Panc1 (cell line): ENCODE results near the gene NCAM1. TPM values are rescaled to one million over a fixed set of nuclear protein-coding genes. Genes with fewer than 3 reads are reported as not detected.

Experiments used
- ATAC-seq: fragments of 200-7000 bp; cut with Tn5 transposase; 2 replicates; pipeline ENCODE4 v1.9.1; 2020; ENCODE audit warnings: mild to moderate bottlenecking, moderate library complexity
- BruUV-seq: library from RNA; stranded (reverse); fragments of 400-500 nt; replicated peaks from 2 replicates; lab custom pipeline; 2021; lab: Mats Ljungman, UMichigan
- CTCF ChIA-PET: fragments of 300-600 bp; sonication (Branson Sonifier 250); formaldehyde crosslinking; loops from one replicate; lab custom pipeline; 2022; ENCODE audit warnings: antibody characterized with exemption; lab: Charles Lee
- POLR2A ChIA-PET: fragments of 300-600 bp; sonication (Branson Sonifier 250); formaldehyde crosslinking; loops from one replicate; lab custom pipeline; 2022; ENCODE audit warnings: antibody characterized with exemption; lab: Charles Lee
- DNase-seq: peaks from one replicate; pipeline ENCODE4 v3.0.0-alpha.2; 2010; ENCODE audit warnings: low read depth, low spot score
- H3K27ac ChIP-seq: 2 replicates; pipeline ENCODE4 v1.5.1; 2011; ENCODE audit warnings: mild to moderate bottlenecking, low read length, inconsistent platforms
- H3K27me3 ChIP-seq: fragments of 200-500 bp; sonication (Bioruptor generic); 2 replicates; pipeline ENCODE4 v1.6.0; 2014; ENCODE audit warnings: low read length, inconsistent platforms; ENCODE audit not compliant: control insufficient read depth, insufficient read depth
- H3K36me3 ChIP-seq: fragments of 200-500 bp; sonication (Bioruptor generic); 2 replicates; pipeline ENCODE4 v1.5.1; 2014; ENCODE audit warnings: inconsistent platforms, mild to moderate bottlenecking, low read length, moderate library complexity; ENCODE audit not compliant: control insufficient read depth, insufficient read depth
- H3K4me1 ChIP-seq: 2 replicates; pipeline ENCODE4 v1.5.1; 2011; ENCODE audit warnings: inconsistent platforms, mild to moderate bottlenecking, low read length, moderate library complexity; ENCODE audit not compliant: control insufficient read depth, insufficient read depth
- H3K4me3 ChIP-seq, 2 experiments: 2 replicates each; pipeline ENCODE4 v1.5.1; 2011 to 2012; ENCODE audit warnings: low read depth in 2 of 2, low read length in 2 of 2, mild to moderate bottlenecking in 2 of 2, inconsistent platforms in 1 of 2, moderate library complexity in 1 of 2
- H3K9me3 ChIP-seq: fragments of 200-500 bp; sonication (Bioruptor generic); 2 replicates; pipeline ENCODE4 v1.5.1; 2014; ENCODE audit warnings: low read depth, mild to moderate bottlenecking, inconsistent platforms, low read length, moderate library complexity; ENCODE audit not compliant: control insufficient read depth, insufficient read depth
- POLR2AphosphoS5 ChIP-seq: IDR thresholded peaks from 2 replicates; pipeline ENCODE4 v1.6.1; 2012; ENCODE audit warnings: mild to moderate bottlenecking, low read depth, low read length, moderate library complexity
- SIN3A ChIP-seq: IDR thresholded peaks from 2 replicates; pipeline ENCODE4 v1.6.1; 2012; ENCODE audit warnings: low read depth, mild to moderate bottlenecking, low read length, moderate library complexity, borderline replicate concordance; ENCODE audit not compliant: insufficient read depth
- TCF7L2 ChIP-seq: IDR thresholded peaks from 2 replicates; pipeline ENCODE4 v1.6.1; 2011; ENCODE audit warnings: mild to moderate bottlenecking, low read depth, low read length, inconsistent platforms
- in situ Hi-C: cut with HindIII; loops from 2 replicates; pipeline ENCODE4 v1.10.0; 2016; ENCODE audit warnings: low sequenced_read_pairs, low pct_unique_long_range_greater_than_20kb
- intact Hi-C: fragments of 100-400 bp; cut with micrococcal nuclease; formaldehyde crosslinking; loops from one replicate; pipeline ENCODE4 v1.10.0; 2022; ENCODE audit not compliant: unreplicated experiment
- total RNA-seq: library from RNA; stranded (reverse); gene quantifications from one replicate; pipeline ENCODE4 v1.2.1, GENCODE V29; 2021; ENCODE audit not compliant: unreplicated experiment
- TF ChIP-seq, protein P1 (sequence below), 2 experiments: IDR thresholded peaks; 2 replicates each; pipeline ENCODE4 v1.6.1; 2011 to 2012; ENCODE audit warnings: low read depth in 2 of 2, control low read depth in 1 of 2, low read length in 1 of 2, mild to moderate bottlenecking in 1 of 2, moderate library complexity in 1 of 2; ENCODE audit not compliant: insufficient read depth in 1 of 2
- TF ChIP-seq, protein P2 (sequence below): fragments of 450-650 bp; IDR thresholded peaks from 2 replicates; pipeline ENCODE4 v1.5.1; 2017; ENCODE audit warnings: mild to moderate bottlenecking

NCAM1 gene
- total RNA-seq, 1 experiment from 2014 or later = 0.18 TPM

DNA sequence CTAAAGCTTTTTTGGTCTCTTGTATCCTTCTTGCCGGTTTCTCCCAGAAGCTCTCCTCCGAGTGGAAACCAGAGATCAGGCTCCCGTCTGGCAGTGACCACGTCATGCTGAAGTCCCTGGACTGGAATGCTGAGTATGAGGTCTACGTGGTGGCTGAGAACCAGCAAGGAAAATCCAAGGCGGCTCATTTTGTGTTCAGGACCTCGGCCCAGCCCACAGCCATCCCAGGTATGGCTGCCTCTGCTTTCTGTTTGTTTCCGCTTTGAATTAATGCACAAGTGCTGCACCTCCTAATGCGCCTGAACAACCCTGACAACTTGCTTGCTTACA is 298.8 kb downstream of the NCAM1 start:
- intact Hi-C loops (no loop called here), in situ Hi-C loops (no loop called here)
- Histone ChIP-seq H3K27me3 (peaks cover 1% of the 10 kb centered on the region; the same call in 1 of the 2 replicates), H3K4me3 (no peak overlapping the region), H3K9me3 (no peaks in the 10 kb centered on the region), H3K27ac (no peak overlapping the region), H3K4me1 (no peaks in the 10 kb centered on the region), H3K36me3 (no peaks in the 10 kb centered on the region)
- TF ChIP-seq, protein P1, sequence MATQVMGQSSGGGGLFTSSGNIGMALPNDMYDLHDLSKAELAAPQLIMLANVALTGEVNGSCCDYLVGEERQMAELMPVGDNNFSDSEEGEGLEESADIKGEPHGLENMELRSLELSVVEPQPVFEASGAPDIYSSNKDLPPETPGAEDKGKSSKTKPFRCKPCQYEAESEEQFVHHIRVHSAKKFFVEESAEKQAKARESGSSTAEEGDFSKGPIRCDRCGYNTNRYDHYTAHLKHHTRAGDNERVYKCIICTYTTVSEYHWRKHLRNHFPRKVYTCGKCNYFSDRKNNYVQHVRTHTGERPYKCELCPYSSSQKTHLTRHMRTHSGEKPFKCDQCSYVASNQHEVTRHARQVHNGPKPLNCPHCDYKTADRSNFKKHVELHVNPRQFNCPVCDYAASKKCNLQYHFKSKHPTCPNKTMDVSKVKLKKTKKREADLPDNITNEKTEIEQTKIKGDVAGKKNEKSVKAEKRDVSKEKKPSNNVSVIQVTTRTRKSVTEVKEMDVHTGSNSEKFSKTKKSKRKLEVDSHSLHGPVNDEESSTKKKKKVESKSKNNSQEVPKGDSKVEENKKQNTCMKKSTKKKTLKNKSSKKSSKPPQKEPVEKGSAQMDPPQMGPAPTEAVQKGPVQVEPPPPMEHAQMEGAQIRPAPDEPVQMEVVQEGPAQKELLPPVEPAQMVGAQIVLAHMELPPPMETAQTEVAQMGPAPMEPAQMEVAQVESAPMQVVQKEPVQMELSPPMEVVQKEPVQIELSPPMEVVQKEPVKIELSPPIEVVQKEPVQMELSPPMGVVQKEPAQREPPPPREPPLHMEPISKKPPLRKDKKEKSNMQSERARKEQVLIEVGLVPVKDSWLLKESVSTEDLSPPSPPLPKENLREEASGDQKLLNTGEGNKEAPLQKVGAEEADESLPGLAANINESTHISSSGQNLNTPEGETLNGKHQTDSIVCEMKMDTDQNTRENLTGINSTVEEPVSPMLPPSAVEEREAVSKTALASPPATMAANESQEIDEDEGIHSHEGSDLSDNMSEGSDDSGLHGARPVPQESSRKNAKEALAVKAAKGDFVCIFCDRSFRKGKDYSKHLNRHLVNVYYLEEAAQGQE (IDR thresholded peaks at IDR 0.05; ENCODE audit: insufficient read depth in 1 of 2, low read depth in 2 of 2, low read length in 1 of 2) = no peak
- TF ChIP-seq, protein P2, sequence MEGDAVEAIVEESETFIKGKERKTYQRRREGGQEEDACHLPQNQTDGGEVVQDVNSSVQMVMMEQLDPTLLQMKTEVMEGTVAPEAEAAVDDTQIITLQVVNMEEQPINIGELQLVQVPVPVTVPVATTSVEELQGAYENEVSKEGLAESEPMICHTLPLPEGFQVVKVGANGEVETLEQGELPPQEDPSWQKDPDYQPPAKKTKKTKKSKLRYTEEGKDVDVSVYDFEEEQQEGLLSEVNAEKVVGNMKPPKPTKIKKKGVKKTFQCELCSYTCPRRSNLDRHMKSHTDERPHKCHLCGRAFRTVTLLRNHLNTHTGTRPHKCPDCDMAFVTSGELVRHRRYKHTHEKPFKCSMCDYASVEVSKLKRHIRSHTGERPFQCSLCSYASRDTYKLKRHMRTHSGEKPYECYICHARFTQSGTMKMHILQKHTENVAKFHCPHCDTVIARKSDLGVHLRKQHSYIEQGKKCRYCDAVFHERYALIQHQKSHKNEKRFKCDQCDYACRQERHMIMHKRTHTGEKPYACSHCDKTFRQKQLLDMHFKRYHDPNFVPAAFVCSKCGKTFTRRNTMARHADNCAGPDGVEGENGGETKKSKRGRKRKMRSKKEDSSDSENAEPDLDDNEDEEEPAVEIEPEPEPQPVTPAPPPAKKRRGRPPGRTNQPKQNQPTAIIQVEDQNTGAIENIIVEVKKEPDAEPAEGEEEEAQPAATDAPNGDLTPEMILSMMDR = no peak
- TF ChIP-seq POLR2AphosphoS5 (no peak), SIN3A (no peak), TCF7L2 (no peak)
- no TSS peak for BruUV-seq
- DNase-seq (no peak), ATAC-seq (no peak)
- CTCF ChIA-PET = no interaction called here
- POLR2A ChIA-PET = no interaction called here

DNA sequence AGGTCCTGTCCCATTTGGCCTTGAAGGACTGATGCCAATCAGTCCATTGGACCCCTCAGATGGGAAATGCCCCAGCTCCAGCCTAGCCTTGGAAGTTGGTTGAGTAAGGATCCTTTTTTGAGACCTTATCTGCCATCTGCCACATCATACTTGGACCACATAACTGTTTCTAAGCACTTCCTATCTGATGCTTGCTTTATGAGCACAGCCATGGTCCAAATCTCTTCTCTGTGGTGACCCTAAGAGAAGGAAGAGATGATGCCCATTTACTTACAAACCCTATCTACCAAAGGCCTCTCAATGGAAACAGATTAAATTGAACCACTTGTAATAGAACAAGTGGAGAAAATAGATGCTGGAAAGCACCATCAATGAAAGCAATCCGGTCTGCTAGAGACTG is 299.3 kb downstream of the NCAM1 start:
- in situ Hi-C loops = no loop called here
- ATAC-seq (no peak), DNase-seq (no peak)
- intact Hi-C loops = no loop called here
- Histone ChIP-seq H3K27me3 (no peaks in the 10 kb centered on the region), H3K27ac (no peak overlapping the region), H3K36me3 (no peaks in the 10 kb centered on the region), H3K9me3 (no peaks in the 10 kb centered on the region), H3K4me1 (no peaks in the 10 kb centered on the region), H3K4me3 (no peak overlapping the region)
- no TSS peak for BruUV-seq
- TF ChIP-seq POLR2AphosphoS5 (no peak), TCF7L2 (no peak), SIN3A (no peak)
- TF ChIP-seq, protein P2 = no peak
- TF ChIP-seq, protein P1 (IDR thresholded peaks at IDR 0.05; ENCODE audit: insufficient read depth in 1 of 2, low read depth in 2 of 2, low read length in 1 of 2) = no peak
- ChIA-PET CTCF (no interaction called here), POLR2A (interaction anchor here (0.6 kb wide), 1 partner anchor 248 kb away, joined by 3 read pairs; no protein-coding TSS in a partner anchor)
